GM19240 (cell line): ENCODE measurements around the gene C2.
"Not testable (repeated sequence)": the region's sequence is repeated elsewhere in the genome, so short reads cannot be mapped to it uniquely, and the experiment has no call there.

Source experiments
- DNase-seq: peaks from one replicate; pipeline ENCODE4 v3.0.0; 2011; ENCODE audit warnings: low spot score; ENCODE audit not compliant: insufficient read length

The C2 gene

DNA sequence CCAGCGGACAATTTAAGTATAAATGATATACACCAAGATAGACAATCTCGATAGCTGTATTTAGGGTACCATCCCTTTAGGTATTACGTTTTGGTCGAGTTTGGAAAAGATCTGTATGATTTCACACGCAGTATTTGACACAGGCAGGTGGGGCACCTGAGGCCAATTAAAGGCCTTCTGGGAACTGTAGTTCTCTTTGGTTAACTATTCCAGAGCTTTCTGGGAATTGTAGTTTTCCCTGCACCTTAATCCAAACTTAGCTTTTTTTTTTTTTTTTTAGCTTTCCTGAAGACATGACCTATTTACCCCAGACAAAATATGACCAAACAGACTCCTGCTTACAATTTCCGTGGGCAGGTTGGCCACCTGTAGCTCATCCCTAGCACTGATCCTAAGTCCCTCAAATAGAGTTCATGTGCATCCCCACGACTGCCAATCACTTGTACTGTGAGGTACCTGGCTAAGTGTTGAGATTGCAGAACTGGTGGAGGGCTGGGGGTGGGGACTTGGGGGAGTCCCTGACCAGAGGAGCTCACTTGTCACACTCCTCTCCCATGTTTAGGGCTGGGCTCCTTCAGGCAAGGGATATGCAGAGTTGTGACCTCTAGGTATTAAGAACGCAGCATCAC is 29.0 kb upstream of the C2 start:
- no peak for DNase-seq

DNA sequence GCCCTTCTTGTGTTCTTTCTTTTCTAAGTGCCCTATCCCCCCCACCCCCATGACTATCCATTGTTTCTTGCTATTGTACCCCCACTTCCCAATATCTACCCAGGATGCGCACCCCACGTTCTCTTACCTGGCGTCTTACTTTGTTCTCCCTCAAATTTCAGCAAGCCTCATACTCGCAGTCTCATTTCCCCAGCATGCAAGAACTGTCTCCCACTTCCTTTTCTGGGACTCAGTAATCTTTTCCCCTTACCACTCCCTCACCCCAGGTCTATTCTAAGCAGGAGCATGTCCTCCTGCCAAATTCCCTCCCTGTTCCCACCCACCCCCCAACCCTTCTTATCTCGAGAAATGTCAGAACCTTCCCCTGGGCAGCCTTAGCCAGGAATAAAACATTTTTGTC is 28.3 kb upstream of the C2 start:
- DNase-seq = no peak

GRCh38 chr6:31899882-31900722 is 27.4 kb upstream of the C2 start:
- DNase-seq = no peak

DNA sequence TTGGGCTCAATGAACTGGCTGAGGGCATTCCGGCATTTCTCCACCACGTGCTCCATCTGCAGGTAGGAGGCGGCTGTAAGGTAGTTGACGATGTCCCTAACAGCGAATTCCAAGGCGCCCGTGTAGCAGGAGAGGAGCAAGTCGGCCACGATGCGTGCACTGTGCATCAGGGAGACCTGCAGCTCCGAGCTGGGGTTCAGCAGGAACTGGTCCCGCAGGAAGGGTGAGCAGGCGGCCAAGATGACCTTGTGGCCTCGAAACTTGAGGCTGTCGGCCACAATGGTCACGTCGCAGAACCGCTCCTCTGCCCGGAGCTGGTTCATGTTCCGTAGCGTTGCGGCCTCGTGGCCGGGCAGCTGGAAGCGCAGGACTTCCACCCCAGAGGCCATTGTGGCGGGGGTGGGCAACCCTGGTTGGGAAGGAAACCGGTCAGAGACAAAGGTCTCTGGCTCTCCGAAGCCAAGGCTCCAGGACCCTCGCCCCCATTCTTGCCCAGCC is 26.6 kb upstream of the C2 start:
- DNase-seq = no peak

DNA sequence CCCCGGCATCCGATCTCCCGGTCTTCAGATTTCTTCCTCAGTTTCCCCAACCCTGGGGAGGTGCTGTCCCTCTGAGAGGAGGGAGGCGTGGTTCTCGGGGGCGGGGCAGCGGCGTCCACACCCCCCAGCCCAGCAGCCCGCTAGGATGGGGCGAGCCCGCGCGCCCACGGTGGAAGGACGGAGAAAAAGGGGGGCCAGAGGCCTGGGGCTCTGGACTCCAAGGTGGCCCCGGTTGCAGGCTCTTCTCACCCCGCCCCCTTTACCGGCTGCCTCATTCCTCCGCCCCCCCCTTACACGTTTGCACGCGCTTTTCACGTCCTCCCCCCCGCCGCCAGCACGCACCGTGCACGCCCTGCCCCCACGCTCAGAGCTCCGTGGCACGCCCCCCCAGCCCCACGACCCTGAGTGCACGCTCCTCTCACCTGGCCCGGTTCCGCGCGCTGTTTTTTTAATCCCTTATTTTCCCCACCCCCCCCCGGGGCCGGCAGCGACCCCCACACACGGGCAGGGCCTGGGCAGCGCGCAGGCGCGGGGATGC is 26.0 kb upstream of the C2 start:
- peak; percentile 48 for DNase-seq

DNA sequence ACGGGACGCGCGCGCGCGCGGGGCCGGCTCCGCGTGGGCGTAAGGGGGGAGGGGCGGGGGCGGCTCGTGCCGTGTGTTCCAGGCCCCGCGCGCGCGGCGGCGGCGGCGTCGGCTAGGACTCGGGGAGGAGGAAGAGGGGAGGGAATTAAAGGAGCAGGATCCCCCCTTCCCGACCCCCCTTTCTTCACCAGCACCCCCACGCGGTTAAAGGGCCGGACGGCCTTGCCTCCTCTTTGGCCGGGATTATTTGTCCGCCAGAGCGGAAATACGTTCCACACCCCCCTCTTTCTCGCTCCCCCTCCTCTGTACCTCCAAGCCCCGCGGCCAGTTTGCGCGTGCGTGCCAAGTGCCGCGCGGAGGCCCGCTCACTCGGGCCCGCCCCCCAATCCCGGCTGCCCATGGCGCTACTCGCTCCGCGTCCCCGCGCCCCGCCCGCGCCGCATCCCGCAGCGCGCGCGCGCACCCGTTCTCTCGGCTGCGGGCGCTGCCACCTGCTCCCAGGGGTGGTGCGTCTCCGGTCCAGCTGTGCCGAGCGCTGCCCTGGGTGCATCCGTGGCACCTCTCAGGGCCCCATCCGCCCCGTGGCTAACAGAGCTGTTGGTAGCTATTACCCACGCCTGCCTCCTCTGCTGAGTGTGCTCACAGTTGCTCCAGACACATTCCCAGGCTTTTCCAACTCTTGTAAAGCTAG is 25.4 kb upstream of the C2 start, which contains the start of gene ZBTB12:
Gene ZBTB12, minus strand, starts transcription at position 134 of the 691 bp plus-strand sequence. CDS start 781 bp downstream, outside the sequence.
- peak; percentile 68 for DNase-seq

DNA sequence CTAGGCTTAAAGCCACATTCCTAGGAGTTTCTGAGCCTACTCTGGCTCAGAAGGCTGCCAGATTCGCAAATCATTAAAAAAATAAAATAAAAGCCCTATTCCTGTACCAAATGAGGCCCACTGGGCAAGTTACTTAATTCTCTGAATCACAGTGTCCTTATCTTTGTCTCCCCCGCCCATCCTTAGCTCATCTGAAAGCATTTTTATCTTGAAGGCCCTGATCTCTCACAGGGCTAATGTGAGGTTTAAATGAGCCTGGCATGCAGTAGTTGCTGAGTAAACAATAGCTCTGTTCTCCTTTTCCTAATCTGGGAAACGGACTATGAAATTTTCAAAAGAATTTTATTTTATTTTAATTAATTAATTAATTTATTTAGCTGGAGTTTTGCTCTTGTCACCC is 23.6 kb upstream of the C2 start:
- DNase-seq = no peak

DNA sequence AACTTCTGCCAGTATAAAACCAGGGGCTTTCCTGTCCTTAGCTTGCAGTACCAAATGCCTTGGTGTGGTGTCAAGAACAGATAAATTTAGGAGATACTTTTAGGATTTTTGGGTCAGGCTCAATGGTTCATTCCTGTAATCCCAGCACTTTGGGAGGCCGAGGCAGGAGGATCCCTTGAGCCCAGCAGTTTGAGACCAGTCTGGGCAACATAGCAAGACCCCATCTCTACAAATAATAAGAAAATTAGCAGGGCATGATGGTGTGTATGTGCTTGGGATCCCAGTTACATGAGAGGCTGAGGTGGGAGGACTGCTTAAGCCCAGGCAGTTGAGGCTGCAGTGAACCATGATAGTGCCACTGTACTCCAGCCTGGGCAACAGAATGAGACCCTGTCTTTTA is 22.5 kb upstream of the C2 start:
- no peak for DNase-seq

DNA sequence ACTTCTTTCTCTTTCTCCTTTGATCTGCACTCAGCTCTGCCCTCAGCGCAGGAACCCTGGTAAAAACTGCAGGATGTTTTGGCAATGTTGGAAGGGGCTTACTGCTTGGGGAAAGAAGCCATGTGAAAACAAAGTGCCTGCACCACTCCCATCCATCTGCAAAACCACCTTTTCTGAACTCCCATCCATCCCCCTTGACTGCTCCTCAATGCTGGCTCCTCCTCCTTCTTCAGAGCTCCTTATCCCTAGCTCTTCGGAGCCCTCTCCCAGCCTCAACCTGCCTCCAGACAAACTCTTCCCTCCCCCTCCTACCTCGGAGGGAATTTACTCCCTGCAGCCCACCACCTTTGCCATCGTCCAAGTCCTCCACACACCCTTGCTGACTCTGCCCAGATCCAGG is 21.4 kb upstream of the C2 start:
- no peak for DNase-seq

DNA sequence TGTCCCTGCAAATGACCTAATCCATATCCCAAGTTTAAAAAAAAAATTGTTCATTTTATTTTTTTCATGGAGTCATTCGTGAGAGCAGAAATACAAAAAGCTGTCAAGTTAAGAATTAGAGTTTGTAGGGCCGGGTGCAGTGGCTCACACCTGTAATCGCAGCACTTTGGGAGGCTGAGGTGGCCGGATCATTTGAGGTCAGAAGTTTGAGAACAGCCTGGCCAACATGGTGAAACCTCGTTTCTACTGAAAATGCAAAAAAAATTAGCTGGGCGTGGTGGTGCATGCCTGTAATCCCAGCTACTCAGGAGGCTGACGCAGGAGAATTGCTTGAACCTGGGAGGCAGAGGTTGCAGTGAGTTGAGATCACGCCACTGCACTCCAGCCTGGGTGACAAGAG is 20.8 kb upstream of the C2 start:
- not testable (repeated sequence) for DNase-seq

DNA sequence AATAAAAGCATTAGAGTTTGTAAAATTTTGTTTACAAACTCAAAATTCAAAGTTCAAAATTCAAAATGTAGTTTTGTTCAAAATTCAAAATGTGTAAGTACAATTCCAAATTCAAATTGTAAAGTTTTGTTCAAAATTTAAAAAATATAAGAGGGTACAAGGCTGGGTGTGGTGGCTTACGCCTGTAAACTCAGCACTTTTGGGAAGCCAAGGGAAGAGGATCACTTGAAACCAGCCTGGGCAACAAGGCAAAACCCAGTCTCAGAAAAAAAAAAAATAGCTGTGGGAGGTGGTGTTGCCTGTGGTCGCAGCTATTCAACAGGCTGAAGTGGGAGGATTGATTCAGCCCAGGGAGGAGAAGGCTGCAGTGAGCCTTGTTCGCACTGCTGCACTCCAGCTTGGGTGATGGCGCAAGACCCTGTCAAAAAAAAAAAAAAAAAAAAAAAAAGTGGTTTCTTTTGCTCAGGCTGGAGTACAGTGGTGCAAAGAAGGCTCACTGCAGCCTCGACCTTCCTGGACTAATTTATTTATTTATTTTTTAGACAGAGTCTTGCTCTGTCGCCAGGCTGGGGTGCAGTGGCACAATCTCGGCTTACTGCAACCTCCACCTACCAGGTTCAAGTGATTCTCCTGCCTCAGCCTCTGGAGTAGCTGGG is 20.2 kb upstream of the C2 start:
- no peak for DNase-seq

- DNase-seq = not testable (repeated sequence)
These were observed 19.3 kb upstream of the C2 start for GRCh38 chr6:31908255-31908654.

- peak; percentile 51 for DNase-seq
These were observed 18.7 kb upstream of the C2 start for GRCh38 chr6:31908791-31909190.

DNA sequence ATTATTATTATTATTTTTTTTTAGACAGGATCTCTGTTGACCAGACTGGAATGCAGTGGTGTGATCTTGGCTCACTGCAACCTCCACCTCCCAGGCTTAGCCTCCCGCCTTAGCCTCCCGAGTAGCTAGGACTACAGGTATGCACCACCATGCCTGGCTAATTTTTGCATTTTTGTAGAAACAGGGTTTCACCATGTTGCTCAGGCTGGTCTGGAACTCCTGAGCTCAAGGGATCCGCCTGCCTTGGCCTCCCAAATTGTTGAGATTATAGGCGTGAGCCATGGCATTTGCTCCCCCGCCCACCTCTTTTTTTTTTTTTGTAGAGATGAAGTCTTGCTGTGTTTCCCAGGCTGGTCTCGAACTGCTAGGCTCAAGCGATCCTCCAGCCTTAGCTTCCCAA is 18.2 kb upstream of the C2 start:
- DNase-seq = not testable (repeated sequence)

GRCh38 chr6:31911826-31912585 is 15.5 kb upstream of the C2 start:
- DNase-seq = no peak

DNA sequence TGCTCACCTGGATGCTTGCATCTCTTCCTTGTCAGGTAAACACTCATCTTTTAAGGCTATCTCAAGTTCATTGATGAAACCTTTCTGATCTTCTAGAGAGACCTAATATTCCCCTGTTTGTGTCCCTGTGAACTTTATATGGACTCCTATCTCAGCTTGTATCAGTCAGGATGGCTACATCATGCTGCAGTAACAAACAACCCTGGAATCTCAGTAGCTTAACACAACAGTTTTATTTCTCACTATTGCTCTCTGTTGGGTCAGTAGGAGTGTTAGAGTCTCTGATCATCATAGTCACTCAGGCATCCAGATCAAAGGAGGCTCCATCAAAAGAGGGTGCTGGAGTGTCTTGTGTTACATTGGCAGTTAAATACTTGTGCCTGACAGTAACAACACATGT is 12.2 kb upstream of the C2 start:
- DNase-seq = no peak

- DNase-seq = no peak
These were observed 11.8 kb upstream of the C2 start for GRCh38 chr6:31915756-31916155.

DNA sequence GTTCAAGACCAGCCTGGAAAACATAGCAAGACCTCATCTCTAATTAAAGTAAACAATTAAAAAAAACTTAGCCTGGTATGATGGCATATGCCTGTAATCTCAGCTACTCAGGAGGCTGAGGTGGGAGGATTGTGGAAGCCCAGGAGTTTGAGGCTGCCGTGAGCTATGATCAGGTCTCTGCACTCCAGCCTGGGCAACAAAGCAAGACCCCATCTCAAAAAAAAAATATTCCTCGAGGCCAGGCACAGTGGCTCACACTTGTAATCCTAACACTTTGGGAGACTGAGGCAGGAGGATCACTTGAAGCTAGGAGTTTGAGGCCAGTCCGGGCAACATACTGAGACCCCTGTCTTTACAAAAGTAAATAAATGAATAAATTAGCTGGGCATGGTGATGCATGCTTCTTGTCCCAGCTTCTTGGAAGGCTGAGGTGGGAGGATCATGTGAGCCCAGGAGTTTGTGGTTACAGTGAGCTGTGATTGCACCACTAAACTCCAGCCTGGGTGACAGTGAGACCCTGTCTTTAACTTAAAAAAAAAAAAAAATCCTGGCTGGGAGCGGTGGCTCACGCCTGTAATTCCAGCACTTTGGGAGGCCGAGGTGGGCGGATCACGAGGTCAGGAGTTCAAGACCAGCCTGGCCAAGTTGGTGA is 9.3 kb upstream of the C2 start:
- no peak for DNase-seq

GRCh38 chr6:31919624-31920303 is 7.8 kb upstream of the C2 start:
- DNase-seq = no peak

GRCh38 chr6:31920811-31921210 is 6.7 kb upstream of the C2 start:
- no peak for DNase-seq
